Measurements from ENCODE around the gene SIM1. TPM values are rescaled to one million over a fixed set of nuclear protein-coding genes. Genes with fewer than 3 reads are reported as not detected.

SIM1 gene
- total RNA-seq, 2 experiments from 2014 or later = 0.08 to 0.30 TPM

DNA sequence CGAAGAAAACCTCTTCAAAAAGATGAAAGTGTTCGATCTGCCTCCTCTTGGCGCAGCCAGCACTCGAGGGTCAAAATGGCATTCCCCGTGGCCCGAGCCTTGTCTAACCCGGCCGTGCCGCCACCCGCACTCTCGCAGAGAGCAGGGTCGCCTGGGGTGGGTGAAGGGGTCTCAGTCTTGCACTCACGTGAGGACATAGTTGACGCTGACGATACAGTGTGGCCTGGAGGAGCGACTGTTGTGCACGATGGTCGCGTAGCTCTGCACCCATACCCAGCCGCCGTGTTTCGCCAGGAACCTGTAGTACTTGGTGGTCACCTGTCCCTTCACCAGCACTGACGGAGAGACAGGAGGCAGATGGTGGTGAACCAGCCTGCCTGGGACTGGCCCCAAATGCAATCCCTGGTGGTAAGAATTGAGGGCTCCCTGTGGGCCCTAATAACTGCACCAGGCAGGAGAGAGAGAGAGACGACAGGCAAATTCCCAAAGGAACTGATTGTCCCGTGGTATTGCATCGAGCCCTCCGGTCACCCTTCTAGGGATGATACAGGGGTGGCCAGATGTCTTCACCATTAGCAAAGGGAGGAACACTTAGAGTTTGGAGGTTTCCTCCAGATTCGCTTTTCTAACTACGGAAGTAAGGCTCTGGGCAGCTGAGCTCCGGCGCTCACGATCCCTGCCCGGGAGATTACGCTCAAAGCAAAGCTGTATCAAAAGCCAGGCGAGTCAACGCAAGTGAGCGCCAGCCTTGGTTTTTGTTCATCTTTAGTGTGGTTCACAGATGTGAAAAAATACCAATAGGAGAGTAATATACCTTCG lies 17.4 kb downstream of the SIM1 start:
- Mint-ChIP-seq H3K9me3 (no peaks in the 10 kb centered on the region), H3K27me3 (peaks cover 57% of the 10 kb centered on the region), H3K4me3 (peak overlapping the region; percentile 26), H3K36me3 (ENCODE audit: low read depth) (peaks cover 8% of the 10 kb centered on the region), H3K4me1 (peaks cover 6% of the 10 kb centered on the region), H3K27ac (no peak overlapping the region)
- ChIA-PET CTCF (no interaction called here), POLR2A (no interaction called here)
- DNase-seq = no peak

GRCh38 chr6:100446115-100447080 lies 18.3 kb downstream of the SIM1 start:
- Mint-ChIP-seq H3K4me3 (no peak overlapping the region), H3K36me3 (ENCODE audit: low read depth) (peaks cover 8% of the 10 kb centered on the region), H3K9me3 (no peaks in the 10 kb centered on the region), H3K27me3 (peaks cover 63% of the 10 kb centered on the region), H3K27ac (no peak overlapping the region), H3K4me1 (peaks cover 6% of the 10 kb centered on the region)
- ChIA-PET POLR2A (no interaction called here), CTCF (interaction anchor here (0.9 to 1.1 kb wide), 2 partner anchors 16 to 20 kb away, joined by 3 read pairs; no protein-coding TSS in a partner anchor)
- DNase-seq = no peak

DNA sequence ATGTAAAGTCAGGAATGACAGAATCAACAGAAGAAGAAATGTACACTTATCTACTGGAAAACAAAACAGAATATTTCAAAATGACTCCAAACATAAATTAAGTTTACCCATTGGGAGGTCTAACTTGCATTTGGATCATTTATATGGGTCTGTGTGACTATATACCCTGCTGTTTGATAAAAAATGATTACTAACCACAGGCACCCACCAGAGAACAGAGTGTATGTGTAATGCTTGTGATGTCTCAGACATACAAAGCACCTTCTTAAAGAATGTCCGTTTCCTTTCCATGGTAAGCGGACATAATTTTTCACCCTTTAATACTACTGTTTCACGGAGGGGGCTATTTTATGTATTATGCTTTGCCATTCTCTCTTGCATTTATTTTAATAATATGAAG lies 19.2 kb downstream of the SIM1 start:
- H3K27me3 Mint-ChIP-seq = peaks cover 69% of the 10 kb centered on the region
- ChIA-PET POLR2A (no interaction called here), CTCF (interaction anchor here (0.9 to 1.1 kb wide), 2 partner anchors 17 to 21 kb away, joined by 3 read pairs; no protein-coding TSS in a partner anchor)
- peaks cover 8% of the 10 kb centered on the region for H3K36me3 Mint-ChIP-seq (ENCODE audit: low read depth)
- H3K9me3 Mint-ChIP-seq = no peaks in the 10 kb centered on the region
- peaks cover 6% of the 10 kb centered on the region for H3K4me1 Mint-ChIP-seq
- H3K4me3 Mint-ChIP-seq = no peak overlapping the region
- no peak overlapping the region for H3K27ac Mint-ChIP-seq
- DNase-seq = no peak

DNA sequence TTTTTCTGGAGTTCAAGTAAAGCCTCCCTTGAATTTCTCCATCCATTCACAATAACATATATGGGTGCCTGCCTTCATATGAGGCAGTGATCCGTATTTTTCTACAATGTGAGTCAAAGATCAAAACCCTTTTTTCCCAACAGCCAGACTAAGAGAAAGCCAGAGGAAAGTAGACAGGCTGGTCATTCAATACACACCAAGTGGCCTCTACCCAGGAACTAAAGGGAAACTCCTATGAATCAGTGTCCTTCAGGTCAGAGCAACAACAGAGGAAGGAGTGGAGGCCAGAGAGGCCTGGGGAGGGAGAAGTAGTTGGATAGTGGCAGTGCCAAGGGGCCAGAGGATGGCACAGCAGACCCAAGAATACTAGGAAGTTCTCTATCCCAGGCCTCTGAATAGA lies 23.8 kb downstream of the SIM1 start:
- no peak for DNase-seq
- ChIA-PET POLR2A (no interaction called here), CTCF (no interaction called here)
- Mint-ChIP-seq H3K9me3 (no peaks in the 10 kb centered on the region), H3K4me3 (no peak overlapping the region), H3K36me3 (ENCODE audit: low read depth) (no peaks in the 10 kb centered on the region), H3K4me1 (no peaks in the 10 kb centered on the region), H3K27me3 (peaks cover 45% of the 10 kb centered on the region), H3K27ac (no peak overlapping the region)

DNA sequence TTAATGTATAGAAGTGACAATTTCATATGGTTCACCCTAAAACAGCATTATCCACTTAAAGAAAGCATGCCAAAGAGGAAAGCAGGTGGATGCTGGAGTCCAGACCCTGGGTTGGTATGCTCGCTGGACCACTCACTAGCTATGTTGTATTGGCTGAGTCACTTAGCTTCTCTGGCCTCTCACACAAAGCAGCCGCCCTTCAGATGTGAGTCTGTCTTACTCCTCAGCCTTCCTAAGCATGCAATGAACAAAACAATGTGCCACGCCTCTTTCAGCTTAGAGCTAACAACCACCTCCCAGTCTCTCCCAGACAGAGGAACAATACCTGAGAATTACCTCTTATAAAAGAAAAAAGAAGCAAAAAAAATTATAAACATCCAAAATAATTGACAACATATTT lies 29.4 kb downstream of the SIM1 start:
- no peaks in the 10 kb centered on the region for H3K36me3 Mint-ChIP-seq (ENCODE audit: low read depth)
- POLR2A ChIA-PET = no interaction called here

DNA sequence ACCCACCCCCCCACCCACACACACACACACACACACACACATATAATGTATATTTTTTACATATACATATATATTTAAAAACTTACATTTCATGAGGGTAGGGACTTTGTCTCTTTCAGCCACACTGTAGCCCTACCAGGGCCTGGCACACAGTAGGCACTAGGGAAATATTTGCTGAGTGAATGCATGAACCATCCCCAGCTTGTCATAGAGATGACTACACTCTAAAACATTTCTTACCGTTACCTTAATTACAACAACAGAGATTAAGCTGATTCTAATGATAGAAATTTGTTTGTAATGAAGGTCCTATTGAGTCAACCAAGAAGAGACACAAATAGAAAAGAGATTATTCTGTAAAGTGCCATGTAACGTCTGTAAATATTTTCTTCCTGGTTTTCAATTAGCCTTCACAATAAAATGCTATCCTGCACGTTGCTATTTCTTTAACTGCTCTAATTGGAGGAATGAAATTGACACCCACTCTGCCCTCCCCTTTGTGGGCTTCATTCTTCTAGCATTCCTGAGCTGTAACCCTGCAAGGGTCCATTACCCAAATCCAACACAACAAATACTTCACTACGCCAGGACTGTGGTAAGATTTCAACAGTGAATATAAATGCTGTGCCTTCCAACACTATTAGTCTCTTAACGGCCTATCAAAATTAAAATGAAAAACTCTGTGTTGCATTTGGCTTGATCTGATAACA lies 30.8 kb downstream of the SIM1 start:
- no peak for DNase-seq
- peaks cover 24% of the 10 kb centered on the region for H3K27me3 Mint-ChIP-seq
- no peak overlapping the region for H3K4me3 Mint-ChIP-seq
- ChIA-PET CTCF (no interaction called here), POLR2A (no interaction called here)
- no peaks in the 10 kb centered on the region for H3K9me3 Mint-ChIP-seq
- no peak overlapping the region for H3K27ac Mint-ChIP-seq
- no peaks in the 10 kb centered on the region for H3K36me3 Mint-ChIP-seq (ENCODE audit: low read depth)
- H3K4me1 Mint-ChIP-seq = no peaks in the 10 kb centered on the region

More for the DNA sequence above, 29.4 kb downstream of the SIM1 start:
- H3K27ac Mint-ChIP-seq = no peak overlapping the region
- no peak for DNase-seq
- no peaks in the 10 kb centered on the region for H3K4me1 Mint-ChIP-seq
- CTCF ChIA-PET = no interaction called here
- H3K27me3 Mint-ChIP-seq = peaks cover 29% of the 10 kb centered on the region
- no peak overlapping the region for H3K4me3 Mint-ChIP-seq
- no peaks in the 10 kb centered on the region for H3K9me3 Mint-ChIP-seq

DNA sequence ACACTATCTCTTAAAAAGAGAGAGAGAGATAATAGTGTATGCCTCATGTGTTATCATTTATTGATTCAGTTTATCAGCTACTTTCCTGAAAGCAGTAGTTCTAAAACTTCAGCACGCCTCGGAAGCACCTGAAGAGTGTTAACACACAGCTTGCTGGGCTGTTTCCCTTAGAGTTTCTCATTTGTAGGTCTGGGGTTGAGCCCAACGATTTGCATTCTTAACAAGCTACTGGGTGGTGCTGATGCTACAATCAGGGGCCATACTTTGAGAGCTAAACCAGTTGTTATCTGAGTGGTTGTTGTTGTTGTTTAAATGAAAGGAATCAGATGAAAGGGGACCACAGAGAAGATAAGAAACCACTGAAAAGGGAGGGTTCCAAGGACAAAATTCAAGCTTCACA lies 32.6 kb downstream of the SIM1 start:
- CTCF ChIA-PET = no interaction called here
- H3K27ac Mint-ChIP-seq = no peak overlapping the region
- H3K27me3 Mint-ChIP-seq = peaks cover 25% of the 10 kb centered on the region
- POLR2A ChIA-PET = no interaction called here
- no peak overlapping the region for H3K4me3 Mint-ChIP-seq
- H3K36me3 Mint-ChIP-seq (ENCODE audit: low read depth) = no peaks in the 10 kb centered on the region
- no peak for DNase-seq
- H3K9me3 Mint-ChIP-seq = no peaks in the 10 kb centered on the region
- no peaks in the 10 kb centered on the region for H3K4me1 Mint-ChIP-seq

DNA sequence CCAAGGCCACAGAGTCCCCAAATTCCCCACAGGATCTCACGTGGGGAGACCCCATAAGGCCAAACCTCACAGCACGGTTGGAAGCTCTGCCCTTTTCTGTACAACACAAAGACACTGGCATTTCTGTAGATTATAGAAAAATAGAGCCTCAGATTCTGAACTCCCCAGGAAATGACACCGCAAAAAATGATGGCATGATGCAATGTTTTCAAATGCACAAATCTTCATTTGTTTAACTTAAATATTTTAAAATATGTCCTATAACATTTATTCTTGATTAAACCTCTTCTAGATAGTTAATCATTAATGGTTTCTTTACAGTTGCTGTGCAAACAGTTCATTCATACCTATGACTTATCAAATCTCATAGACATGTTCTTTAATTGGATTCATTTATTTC lies 33.8 kb downstream of the SIM1 start:
- H3K4me3 Mint-ChIP-seq = no peak overlapping the region
- peaks cover 27% of the 10 kb centered on the region for H3K27me3 Mint-ChIP-seq
- no peak overlapping the region for H3K27ac Mint-ChIP-seq
- H3K9me3 Mint-ChIP-seq = no peaks in the 10 kb centered on the region
- H3K36me3 Mint-ChIP-seq (ENCODE audit: low read depth) = no peaks in the 10 kb centered on the region
- H3K4me1 Mint-ChIP-seq = no peaks in the 10 kb centered on the region
- CTCF ChIA-PET = no interaction called here
- POLR2A ChIA-PET = no interaction called here
- no peak for DNase-seq

GRCh38 chr6:100427452-100427851 lies 37.3 kb downstream of the SIM1 start:
- DNase-seq = no peak
- no peak overlapping the region for H3K27ac Mint-ChIP-seq
- POLR2A ChIA-PET = no interaction called here
- peaks cover 13% of the 10 kb centered on the region for H3K27me3 Mint-ChIP-seq
- H3K9me3 Mint-ChIP-seq = no peaks in the 10 kb centered on the region
- H3K4me1 Mint-ChIP-seq = no peaks in the 10 kb centered on the region
- no peak overlapping the region for H3K4me3 Mint-ChIP-seq
- H3K36me3 Mint-ChIP-seq (ENCODE audit: low read depth) = no peaks in the 10 kb centered on the region
- CTCF ChIA-PET = interaction anchor here (0.9 kb wide), 1 partner anchor 43 kb away, joined by 3 read pairs; no protein-coding TSS in a partner anchor

DNA sequence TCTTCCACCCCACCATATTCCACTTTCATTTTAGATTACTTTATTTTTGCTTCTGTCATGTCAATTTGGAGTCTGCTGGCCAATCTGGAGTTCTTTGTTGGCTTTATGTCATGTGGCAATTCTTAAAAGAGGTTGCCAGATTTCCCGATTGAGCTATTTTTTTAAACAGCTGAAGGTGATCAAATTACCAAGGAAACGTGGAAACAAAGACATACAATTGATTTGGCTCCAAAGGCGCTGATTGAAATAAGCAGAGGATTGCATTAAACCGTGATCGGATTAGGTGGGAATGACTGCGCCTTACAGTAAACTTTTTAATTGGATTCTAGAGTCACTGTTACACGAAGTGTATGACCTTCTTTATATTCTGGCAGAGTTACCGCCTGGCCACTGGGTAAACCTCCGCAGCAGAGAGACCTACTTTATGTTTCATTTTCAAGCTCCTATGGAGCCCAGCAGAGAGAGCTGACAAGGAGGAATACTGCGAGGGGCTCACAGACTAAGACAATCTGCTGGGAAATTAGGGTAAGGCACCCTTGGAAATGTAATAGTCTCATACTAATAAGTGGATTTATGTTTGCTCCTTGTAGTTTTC lies 37.9 kb downstream of the SIM1 start:
- POLR2A ChIA-PET = interaction anchor here (1.0 kb wide), 1 partner anchor 10 kb away, joined by 3 read pairs; no protein-coding TSS in a partner anchor
- Mint-ChIP-seq H3K4me3 (no peak overlapping the region), H3K36me3 (ENCODE audit: low read depth) (no peaks in the 10 kb centered on the region), H3K27ac (no peak overlapping the region), H3K4me1 (no peaks in the 10 kb centered on the region), H3K27me3 (peaks cover 12% of the 10 kb centered on the region), H3K9me3 (no peaks in the 10 kb centered on the region)
- DNase-seq = no peak
- CTCF ChIA-PET = no interaction called here

GRCh38 chr6:100426241-100426640 lies 38.5 kb downstream of the SIM1 start:
- H3K9me3 Mint-ChIP-seq = no peaks in the 10 kb centered on the region
- no peak overlapping the region for H3K4me3 Mint-ChIP-seq
- H3K27me3 Mint-ChIP-seq = peaks cover 12% of the 10 kb centered on the region
- POLR2A ChIA-PET = interaction anchor here (1.0 kb wide), 1 partner anchor 10 kb away, joined by 3 read pairs; no protein-coding TSS in a partner anchor
- H3K4me1 Mint-ChIP-seq = no peaks in the 10 kb centered on the region
- CTCF ChIA-PET = no interaction called here
- H3K36me3 Mint-ChIP-seq (ENCODE audit: low read depth) = no peaks in the 10 kb centered on the region
- H3K27ac Mint-ChIP-seq = no peak overlapping the region
- DNase-seq = no peak

DNA sequence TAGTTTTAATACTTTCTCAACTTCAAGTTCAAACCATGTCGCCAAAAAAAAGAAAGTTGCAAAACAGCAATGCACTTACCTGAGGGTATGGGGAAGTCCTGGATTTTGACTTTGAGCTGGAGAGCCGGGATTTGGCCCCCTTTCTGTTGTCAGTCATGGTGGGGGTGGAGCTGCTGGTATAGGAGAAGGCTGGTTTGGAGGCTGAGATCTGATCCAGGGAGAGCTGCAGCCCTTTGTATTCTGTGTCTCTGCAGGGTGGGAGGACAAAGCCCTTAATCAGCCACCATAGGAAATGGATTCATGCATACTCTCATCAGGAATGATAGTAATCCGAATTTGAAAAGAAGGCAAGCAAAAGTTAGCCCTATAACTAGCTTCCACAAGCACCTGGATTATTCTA lies 44.0 kb downstream of the SIM1 start:
- no peak overlapping the region for H3K27ac Mint-ChIP-seq
- H3K4me1 Mint-ChIP-seq = no peaks in the 10 kb centered on the region
- no peaks in the 10 kb centered on the region for H3K9me3 Mint-ChIP-seq
- DNase-seq = no peak
- no peak overlapping the region for H3K4me3 Mint-ChIP-seq
- peaks cover 12% of the 10 kb centered on the region for H3K27me3 Mint-ChIP-seq
- ChIA-PET CTCF (no interaction called here), POLR2A (no interaction called here)
- no peaks in the 10 kb centered on the region for H3K36me3 Mint-ChIP-seq (ENCODE audit: low read depth)
